Measurements from ENCODE around the gene MCU. TPM values are rescaled to one million over a fixed set of nuclear protein-coding genes. Genes with fewer than 3 reads are reported as not detected.
A peak's percentile ranks its signal among the peaks of the same experiment; 100 is the strongest.

MCU gene
- total RNA-seq, 2 donors from 2014 or later = 22.5 to 35.2 TPM

- Mint-ChIP-seq H3K27ac (peak overlapping the region; percentile 7 to 44), H3K36me3 (no peaks in the 10 kb centered on the region), H3K9me3 (no peaks in the 10 kb centered on the region)
- peak; percentile 96 to 98 for ATAC-seq
- DNase-seq (ENCODE audit: low spot score in 2 of 2) = no peak
Observed at GRCh38 chr10:72702868-72703581, 11.1 kb downstream of the MCU start.

GRCh38 chr10:72704117-72704516 is 12.2 kb downstream of the MCU start:
- Mint-ChIP-seq H3K36me3 (no peaks in the 10 kb centered on the region), H3K9me3 (no peaks in the 10 kb centered on the region), H3K27ac (no peak overlapping the region)
- no peak for ATAC-seq
- no peak for DNase-seq (ENCODE audit: low spot score in 2 of 2)

- ATAC-seq = no peak
- no peaks in the 10 kb centered on the region for H3K36me3 Mint-ChIP-seq
- no peak overlapping the region for H3K27ac Mint-ChIP-seq
- H3K9me3 Mint-ChIP-seq = no peaks in the 10 kb centered on the region
- DNase-seq (ENCODE audit: low spot score in 2 of 2) = no peak
Observed at GRCh38 chr10:72709041-72709440, 17.1 kb downstream of the MCU start.

GRCh38 chr10:72712136-72712535 is 20.2 kb downstream of the MCU start:
- H3K9me3 Mint-ChIP-seq = no peaks in the 10 kb centered on the region
- no peak overlapping the region for H3K27ac Mint-ChIP-seq

GRCh38 chr10:72719941-72720592 is 28.1 kb downstream of the MCU start:
- Mint-ChIP-seq H3K36me3 (no peaks in the 10 kb centered on the region), H3K9me3 (no peaks in the 10 kb centered on the region), H3K27ac (no peak overlapping the region)
- ATAC-seq (no peak), DNase-seq (ENCODE audit: low spot score in 2 of 2) (no peak)

More at GRCh38 chr10:72712136-72712535, 20.2 kb downstream of the MCU start:
- no peaks in the 10 kb centered on the region for H3K36me3 Mint-ChIP-seq
- DNase-seq (ENCODE audit: low spot score in 2 of 2) (no peak), ATAC-seq (no peak)

- Mint-ChIP-seq H3K36me3 (no peaks in the 10 kb centered on the region), H3K9me3 (no peaks in the 10 kb centered on the region), H3K27ac (no peak overlapping the region)
- DNase-seq (ENCODE audit: low spot score in 2 of 2) (no peak), ATAC-seq (no peak)
Observed at GRCh38 chr10:72720814-72721660, 29.1 kb downstream of the MCU start.

GRCh38 chr10:72727130-72727529 is 35.2 kb downstream of the MCU start:
- Mint-ChIP-seq H3K27ac (no peak overlapping the region), H3K36me3 (no peaks in the 10 kb centered on the region), H3K9me3 (no peaks in the 10 kb centered on the region)
- DNase-seq (ENCODE audit: low spot score in 2 of 2) (no peak), ATAC-seq (no peak)

GRCh38 chr10:72728462-72728861 is 36.5 kb downstream of the MCU start:
- DNase-seq (ENCODE audit: low spot score in 2 of 2) (no peak), ATAC-seq (no peak)
- H3K36me3 Mint-ChIP-seq = no peaks in the 10 kb centered on the region
- H3K27ac Mint-ChIP-seq = no peak overlapping the region
- H3K9me3 Mint-ChIP-seq = no peaks in the 10 kb centered on the region

GRCh38 chr10:72729528-72729927 is 37.6 kb downstream of the MCU start:
- no peaks in the 10 kb centered on the region for H3K36me3 Mint-ChIP-seq
- ATAC-seq = peak; percentile 95
- no peaks in the 10 kb centered on the region for H3K9me3 Mint-ChIP-seq
- no peak overlapping the region for H3K27ac Mint-ChIP-seq
- DNase-seq (ENCODE audit: low spot score in 2 of 2) = peak in 1 of 2 donors; percentile 3

GRCh38 chr10:72730479-72730878 is 38.5 kb downstream of the MCU start:
- no peaks in the 10 kb centered on the region for H3K9me3 Mint-ChIP-seq
- no peaks in the 10 kb centered on the region for H3K36me3 Mint-ChIP-seq
- DNase-seq (ENCODE audit: low spot score in 2 of 2) (no peak), ATAC-seq (no peak)
- no peak overlapping the region for H3K27ac Mint-ChIP-seq

GRCh38 chr10:72731916-72732419 is 40.0 kb downstream of the MCU start:
- Mint-ChIP-seq H3K27ac (no peak overlapping the region), H3K36me3 (no peaks in the 10 kb centered on the region), H3K9me3 (no peaks in the 10 kb centered on the region)
- DNase-seq (ENCODE audit: low spot score in 2 of 2) = no peak
- no peak for ATAC-seq

GRCh38 chr10:72732521-72732920 is 40.6 kb downstream of the MCU start:
- no peak overlapping the region for H3K27ac Mint-ChIP-seq

GRCh38 chr10:72733989-72734388 is 42.0 kb downstream of the MCU start:
- Mint-ChIP-seq H3K9me3 (no peaks in the 10 kb centered on the region), H3K27ac (no peak overlapping the region), H3K36me3 (no peaks in the 10 kb centered on the region)
- DNase-seq (ENCODE audit: low spot score in 2 of 2) = no peak
- no peak for ATAC-seq

More at GRCh38 chr10:72732521-72732920, 40.6 kb downstream of the MCU start:
- no peaks in the 10 kb centered on the region for H3K36me3 Mint-ChIP-seq
- DNase-seq (ENCODE audit: low spot score in 2 of 2) (no peak), ATAC-seq (no peak)
- H3K9me3 Mint-ChIP-seq = no peaks in the 10 kb centered on the region

- H3K9me3 Mint-ChIP-seq = no peaks in the 10 kb centered on the region
- ATAC-seq = no peak
- DNase-seq (ENCODE audit: low spot score in 2 of 2) = no peak
- no peaks in the 10 kb centered on the region for H3K36me3 Mint-ChIP-seq
- no peak overlapping the region for H3K27ac Mint-ChIP-seq
Observed at GRCh38 chr10:72735288-72735936, 43.5 kb downstream of the MCU start.

- Mint-ChIP-seq H3K9me3 (no peaks in the 10 kb centered on the region), H3K36me3 (no peaks in the 10 kb centered on the region), H3K27ac (no peak overlapping the region)
- ATAC-seq (no peak), DNase-seq (ENCODE audit: low spot score in 2 of 2) (no peak)
Observed at GRCh38 chr10:72736176-72736827, 44.4 kb downstream of the MCU start.

- no peaks in the 10 kb centered on the region for H3K36me3 Mint-ChIP-seq
- ATAC-seq (no peak), DNase-seq (ENCODE audit: low spot score in 2 of 2) (no peak)
- H3K9me3 Mint-ChIP-seq = no peaks in the 10 kb centered on the region
- peak overlapping the region in 1 of 2 donors; percentile 32 for H3K27ac Mint-ChIP-seq
Observed at GRCh38 chr10:72736828-72737220, 44.9 kb downstream of the MCU start.

All from activated naive CD4-positive, alpha-beta T cell treated with anti-CD3 and anti-CD28 coated beads, Interleukin-2, amount 50 U/mL, for 72 hours (primary cell).